A549 (cell line): ENCODE data around the gene NEGR1.

Source experiments
- CBX8 ChIP-seq: fragments of 200-600 bp; sonication (generic); IDR thresholded peaks from 2 replicates; pipeline ENCODE4 v1.6.1; 2016
- CTCF ChIP-seq: fragments of >200 bp; sonication (Bioruptor Twin); formaldehyde crosslinking; IDR thresholded peaks from 3 replicates; pipeline ENCODE4 v1.5.1; 2016
- HDAC2 ChIP-seq: fragments of 200-600 bp; sonication (generic); IDR thresholded peaks from 2 replicates; pipeline ENCODE4 v1.6.1; 2016
- HMGXB4 ChIP-seq: fragments of 250-450 bp; sonication (Bioruptor Pico); IDR thresholded peaks from 2 replicates; pipeline ENCODE4 v1.5.0; 2021; ENCODE audit warnings: mild to moderate bottlenecking, moderate library complexity, borderline replicate concordance
- MYC ChIP-seq: IDR thresholded peaks from 2 replicates; pipeline ENCODE4 v1.6.1; 2012; ENCODE audit warnings: mild to moderate bottlenecking, inconsistent platforms, low read length, improper control_type of control experiment, borderline replicate concordance
- REST ChIP-seq: fragments of 200-600 bp; sonication (generic); IDR thresholded peaks from 2 replicates; pipeline ENCODE4 v1.6.1; 2016; ENCODE audit warnings: antibody characterized with exemption, mild to moderate bottlenecking, moderate library complexity

- no peak for TF ChIP-seq HDAC2
- no peak for TF ChIP-seq CBX8
- TF ChIP-seq CTCF, result no peak
- TF ChIP-seq REST, result no peak
- no peak for TF ChIP-seq MYC
- TF ChIP-seq HMGXB4 (CRISPR knock-in tag), result no peak
Measured at GRCh38 chr1:71649608-71650007, 632.7 kb downstream of the NEGR1 start.
